Muscle layer of duodenum (tissue), 2 donors: ENCODE results near the gene GRID1.
"Not testable (repeated sequence)": the region's sequence is repeated elsewhere in the genome, so short reads cannot be mapped to it uniquely, and the experiment has no call there.

Experiments
- H3K27ac ChIP-seq: one replicate; pipeline ENCODE4 v1.7.0; 2013; ENCODE audit warnings: mild to moderate bottlenecking, low read length
- H3K27me3 ChIP-seq: one replicate; pipeline ENCODE4 v1.7.0; 2013; ENCODE audit warnings: low read depth, mild to moderate bottlenecking, control low read depth, low read length
- H3K36me3 ChIP-seq, 2 donors: one replicate each; pipeline ENCODE4 v1.7.0; 2013; ENCODE audit warnings: low read length in 2 of 2, control low read depth in 1 of 2, mild to moderate bottlenecking in 1 of 2; ENCODE audit not compliant: insufficient read depth in 2 of 2, control insufficient read depth in 1 of 2
- H3K4me1 ChIP-seq, 2 donors: one replicate each; pipeline ENCODE4 v1.7.0; 2013; ENCODE audit warnings: low read length in 2 of 2, mild to moderate bottlenecking in 2 of 2, control low read depth in 1 of 2, moderate library complexity in 1 of 2; ENCODE audit not compliant: insufficient read depth in 2 of 2, control insufficient read depth in 1 of 2
- H3K4me3 ChIP-seq, 2 donors: one replicate each; pipeline ENCODE4 v1.7.0; 2013; ENCODE audit warnings: low read length in 2 of 2, low read depth in 1 of 2, mild to moderate bottlenecking in 1 of 2
- H3K9me3 ChIP-seq, 2 donors: one replicate each; pipeline ENCODE4 v1.7.0; 2013; ENCODE audit warnings: low read length in 2 of 2, control low read depth in 1 of 2, mild to moderate bottlenecking in 1 of 2; ENCODE audit not compliant: control insufficient read depth in 1 of 2
- donor health status: healthy.

The GRID1 gene

GRCh38 chr10:86390337-86391120 lies 23.9 kb upstream of the GRID1 start:
- H3K27ac ChIP-seq, result no peak overlapping the region
- H3K9me3 ChIP-seq, result no peaks in the 10 kb centered on the region
- no peaks in the 10 kb centered on the region for H3K36me3 ChIP-seq
- peaks cover 0 to 10% of the 10 kb centered on the region in 2 donors for H3K4me1 ChIP-seq
- no peak overlapping the region for H3K4me3 ChIP-seq
- peaks cover 28% of the 10 kb centered on the region for H3K27me3 ChIP-seq

GRCh38 chr10:86389441-86390193 lies 23.0 kb upstream of the GRID1 start:
- no peaks in the 10 kb centered on the region for H3K36me3 ChIP-seq
- H3K27ac ChIP-seq, result no peak overlapping the region
- H3K4me1 ChIP-seq, result peaks cover 0 to 10% of the 10 kb centered on the region in 2 donors
- peak overlapping the region; percentile 35 to 46 for H3K4me3 ChIP-seq
- peaks cover 28% of the 10 kb centered on the region for H3K27me3 ChIP-seq
- no peaks in the 10 kb centered on the region for H3K9me3 ChIP-seq

GRCh38 chr10:86389109-86389440 lies 22.5 kb upstream of the GRID1 start:
- not testable (repeated sequence) for H3K27ac ChIP-seq, H3K36me3 ChIP-seq, H3K9me3 ChIP-seq, H3K4me1 ChIP-seq
- Histone ChIP-seq H3K27me3 (peaks cover 28% of the 10 kb centered on the region), H3K4me3 (peak overlapping the region; percentile 35 to 46)

- Histone ChIP-seq H3K36me3 (no peaks in the 10 kb centered on the region), H3K27me3 (peaks cover 28% of the 10 kb centered on the region), H3K4me3 (no peak overlapping the region), H3K4me1 (peaks cover 0 to 10% of the 10 kb centered on the region in 2 donors), H3K27ac (no peak overlapping the region), H3K9me3 (no peaks in the 10 kb centered on the region)
These were observed 21.6 kb upstream of the GRID1 start for GRCh38 chr10:86388119-86388704.

- no peak overlapping the region for H3K27ac ChIP-seq
- H3K9me3 ChIP-seq, result no peaks in the 10 kb centered on the region
- peaks cover 0 to 10% of the 10 kb centered on the region in 2 donors for H3K4me1 ChIP-seq
- H3K27me3 ChIP-seq, result peaks cover 28% of the 10 kb centered on the region
- H3K4me3 ChIP-seq, result no peak overlapping the region
- no peaks in the 10 kb centered on the region for H3K36me3 ChIP-seq
These were observed 20.7 kb upstream of the GRID1 start for GRCh38 chr10:86387178-86387794.

- H3K27me3 ChIP-seq, result peaks cover 26% of the 10 kb centered on the region
- H3K27ac ChIP-seq, result no peak overlapping the region
- H3K4me3 ChIP-seq, result no peak overlapping the region
- peaks cover 0 to 10% of the 10 kb centered on the region in 2 donors for H3K4me1 ChIP-seq
- H3K36me3 ChIP-seq, result no peaks in the 10 kb centered on the region
- H3K9me3 ChIP-seq, result no peaks in the 10 kb centered on the region
These were observed 19.2 kb upstream of the GRID1 start for GRCh38 chr10:86385806-86386205.

- Histone ChIP-seq H3K36me3 (no peaks in the 10 kb centered on the region), H3K9me3 (no peaks in the 10 kb centered on the region), H3K27me3 (peaks cover 6% of the 10 kb centered on the region), H3K4me1 (no peaks in the 10 kb centered on the region), H3K27ac (no peak overlapping the region), H3K4me3 (no peak overlapping the region)
These were observed 11.2 kb upstream of the GRID1 start for GRCh38 chr10:86377797-86378146.

GRCh38 chr10:86376852-86377796 lies 10.5 kb upstream of the GRID1 start:
- no peaks in the 10 kb centered on the region for H3K4me1 ChIP-seq
- H3K9me3 ChIP-seq, result no peaks in the 10 kb centered on the region
- H3K27me3 ChIP-seq, result peaks cover 6% of the 10 kb centered on the region
- H3K4me3 ChIP-seq, result peak overlapping the region in 1 of 2 donors; percentile 42
- H3K27ac ChIP-seq, result no peak overlapping the region
- H3K36me3 ChIP-seq, result no peaks in the 10 kb centered on the region

- Histone ChIP-seq H3K4me3 (no peak overlapping the region), H3K36me3 (no peaks in the 10 kb centered on the region), H3K4me1 (no peaks in the 10 kb centered on the region), H3K27me3 (peaks cover 6% of the 10 kb centered on the region), H3K9me3 (no peaks in the 10 kb centered on the region), H3K27ac (no peak overlapping the region)
These were observed 9.8 kb upstream of the GRID1 start for GRCh38 chr10:86376403-86376802.

- H3K4me1 ChIP-seq, result no peaks in the 10 kb centered on the region
- no peaks in the 10 kb centered on the region for H3K36me3 ChIP-seq
- H3K27ac ChIP-seq, result no peak overlapping the region
- H3K9me3 ChIP-seq, result no peaks in the 10 kb centered on the region
- H3K4me3 ChIP-seq, result no peak overlapping the region
- peaks cover 6% of the 10 kb centered on the region for H3K27me3 ChIP-seq
These were observed 8.6 kb upstream of the GRID1 start for GRCh38 chr10:86375204-86375603.
